Liver (tissue), 9 donors: ENCODE data around the gene MCL1. TPM values are rescaled to one million over a fixed set of nuclear protein-coding genes. Genes with fewer than 3 reads are reported as not detected.

Source experiments
- DNase-seq: peaks from one replicate; pipeline ENCODE4 v3.0.0-alpha.2; 2017; ENCODE audit warnings: low spot score
- H3K27ac ChIP-seq, 2 donors: one replicate each; pipeline ENCODE4 v1.7.0; 2013; ENCODE audit warnings: inconsistent platforms in 2 of 2, low read length in 2 of 2, control low read depth in 1 of 2, low read depth in 1 of 2, mild to moderate bottlenecking in 1 of 2
- H3K27me3 ChIP-seq, 4 donors: one replicate each; pipeline versions ENCODE4 v1.6.1 to v1.7.0; 2013; ENCODE audit warnings: low read length in 3 of 4, inconsistent platforms in 1 of 4, mild to moderate bottlenecking in 1 of 4, moderate library complexity in 1 of 4; ENCODE audit not compliant: control insufficient read depth in 4 of 4, insufficient read depth in 4 of 4
- H3K36me3 ChIP-seq, 4 donors: one replicate each; pipeline versions ENCODE4 v1.6.1 to v1.7.0; 2013; ENCODE audit warnings: low read length in 3 of 4, mild to moderate bottlenecking in 3 of 4, low read depth in 1 of 4, moderate library complexity in 1 of 4; ENCODE audit not compliant: control insufficient read depth in 4 of 4, insufficient read depth in 3 of 4
- H3K4me1 ChIP-seq, 4 donors: one replicate each; pipeline versions ENCODE4 v1.6.1 to v1.7.0; 2013; ENCODE audit warnings: low read length in 3 of 4, mild to moderate bottlenecking in 3 of 4, moderate library complexity in 1 of 4; ENCODE audit not compliant: control insufficient read depth in 4 of 4, insufficient read depth in 4 of 4
- H3K4me3 ChIP-seq, 3 donors: one replicate each; pipeline versions ENCODE4 v1.6.1 to v1.7.0; 2013; ENCODE audit warnings: low read length in 3 of 3, control low read depth in 1 of 3, low read depth in 1 of 3, mild to moderate bottlenecking in 1 of 3
- H3K9ac ChIP-seq, 2 donors: one replicate each; pipeline ENCODE4 v1.7.0; 2013; ENCODE audit warnings: low read length in 2 of 2, mild to moderate bottlenecking in 2 of 2, moderate library complexity in 2 of 2, control low read depth in 1 of 2, low read depth in 1 of 2
- H3K9me3 ChIP-seq, 4 donors: one replicate each; pipeline versions ENCODE4 v1.6.1 to v1.7.0; 2013; ENCODE audit warnings: low read length in 3 of 4; ENCODE audit not compliant: control insufficient read depth in 4 of 4
- ATF3 ChIP-seq: IDR thresholded peaks from 2 replicates; pipeline ENCODE4 v1.6.1; 2016; ENCODE audit warnings: antibody characterized with exemption
- CTCF ChIP-seq: fragments of 150-350 bp; IDR thresholded peaks from 2 replicates; pipeline ENCODE4 v1.5.1; 2017; ENCODE audit warnings: improper control_type of control experiment, low read depth, low read length; ENCODE audit not compliant: missing input control
- FOXA1 ChIP-seq: IDR thresholded peaks from 2 replicates; pipeline ENCODE4 v1.6.1; 2016; ENCODE audit warnings: antibody characterized with exemption
- FOXA2 ChIP-seq: IDR thresholded peaks from 2 replicates; pipeline ENCODE4 v1.6.1; 2016; ENCODE audit warnings: antibody characterized with exemption
- GABPA ChIP-seq, 2 donors: IDR thresholded peaks in 1 of 2; conservative IDR thresholded peaks in 1 of 2; 2 replicates each; pipeline ENCODE4 v1.6.1; 2016; ENCODE audit warnings: antibody characterized with exemption in 2 of 2, mild to moderate bottlenecking in 1 of 2, moderate library complexity in 1 of 2
- HNF4A ChIP-seq, 2 donors: conservative IDR thresholded peaks; 2 replicates each; pipeline ENCODE4 v1.6.1; 2016; ENCODE audit warnings: antibody characterized with exemption in 2 of 2, mild to moderate bottlenecking in 2 of 2
- HNF4G ChIP-seq: IDR thresholded peaks from 2 replicates; pipeline ENCODE4 v1.6.1; 2016; ENCODE audit warnings: antibody characterized with exemption
- JUND ChIP-seq, 2 donors: IDR thresholded peaks; 2 replicates each; pipeline ENCODE4 v1.6.1; 2016; ENCODE audit warnings: antibody characterized with exemption in 2 of 2
- MAX ChIP-seq: IDR thresholded peaks from 2 replicates; pipeline ENCODE4 v1.6.1; 2016; ENCODE audit warnings: antibody characterized with exemption
- NR2F2 ChIP-seq: IDR thresholded peaks from 2 replicates; pipeline ENCODE4 v1.6.1; 2016; ENCODE audit warnings: antibody characterized with exemption
- RAD21 ChIP-seq, 2 donors: IDR thresholded peaks; 2 replicates each; pipeline ENCODE4 v1.6.1; 2016; ENCODE audit warnings: antibody characterized with exemption in 2 of 2, mild to moderate bottlenecking in 2 of 2
- REST ChIP-seq: IDR thresholded peaks from 2 replicates; pipeline ENCODE4 v1.6.1; 2016; ENCODE audit warnings: antibody characterized with exemption, mild to moderate bottlenecking
- RXRA ChIP-seq, 2 donors: IDR thresholded peaks; 2 replicates each; pipeline ENCODE4 v1.6.1; 2017 to 2018; ENCODE audit warnings: antibody characterized with exemption in 2 of 2, mild to moderate bottlenecking in 1 of 2
- SP1 ChIP-seq: IDR thresholded peaks from 2 replicates; pipeline ENCODE4 v1.6.1; 2018; ENCODE audit warnings: antibody characterized with exemption, mild to moderate bottlenecking
- TAF1 ChIP-seq: conservative IDR thresholded peaks from 2 replicates; pipeline ENCODE4 v1.6.1; 2016; ENCODE audit warnings: antibody characterized with exemption, mild to moderate bottlenecking
- YY1 ChIP-seq: IDR thresholded peaks from 2 replicates; pipeline ENCODE4 v1.6.1; 2016; ENCODE audit warnings: antibody characterized with exemption, mild to moderate bottlenecking
- ZBTB33 ChIP-seq: IDR thresholded peaks from 2 replicates; pipeline ENCODE4 v1.6.1; 2016; ENCODE audit warnings: antibody characterized with exemption
- WGBS: extraction: QIAGEN DNeasy Blood & Tissue Kit; methylation state at CpG from one replicate; pipeline ENCODE4 v1.1.7; 2013; 5-methylcytosine and 5-hydroxymethylcytosine counted together
- polyA plus RNA-seq, 2 donors: library from polyadenylated mRNA; stranded (reverse) in 1 of 2; unstranded in 1 of 2; fragments of 200-250 nt in 1 of 2; fragments of >200 nt in 1 of 2; fragmentation: Nextera tagmentation in 1 of 2; extraction: Ambion mirVana in 1 of 2; gene quantifications; one replicate each; pipeline versions ENCODE4 v1.2.1 to v1.2.3, GENCODE V29; 2013 to 2015
- total RNA-seq, 2 donors: library from RNA; depleted of rRNA; stranded (reverse); fragments of >200 nt; gene quantifications; one replicate each; pipeline ENCODE4 v1.2.3, GENCODE V29; 2014
- donor health status: healthy.
- donor health status: healthy.
- donor health status: healthy.
- donor health status: healthy.
- donor health status: healthy.

Gene MCL1
- total and polyA plus RNA-seq, 4 donors = 23.4 to 181 (median 80.0) TPM

- Histone ChIP-seq H3K27ac (peak overlapping the region; percentile 34 to 98), H3K9me3 (no peaks in the 10 kb centered on the region), H3K36me3 (no peaks in the 10 kb centered on the region), H3K4me1 (peaks cover 4 to 29% (median 24%) of the 10 kb centered on the region in 4 donors), H3K9ac (peak overlapping the region in 1 of 2 donors; percentile 2), H3K27me3 (no peaks in the 10 kb centered on the region), H3K4me3 (no peak overlapping the region)
- 85% methylated on average over 2 of the region's 2 CpGs for WGBS
- no peak for DNase-seq
- no peak for TF ChIP-seq SP1
- no peak for TF ChIP-seq REST
- TF ChIP-seq TAF1 = no peak
- no peak for TF ChIP-seq FOXA2
- no peak for TF ChIP-seq MAX
- TF ChIP-seq RXRA (IDR thresholded peaks at IDR 0.05) = no peak
- TF ChIP-seq RAD21 (IDR thresholded peaks at IDR 0.05) = no peak
- no peak for TF ChIP-seq CTCF
- no peak for TF ChIP-seq ZBTB33
- TF ChIP-seq ATF3 = no peak
- TF ChIP-seq HNF4G = no peak
- TF ChIP-seq JUND (IDR thresholded peaks at IDR 0.05) = no peak
- TF ChIP-seq GABPA (IDR thresholded peaks at IDR 0.05 in 1 of 2, conservative IDR thresholded peaks at IDR 0.05 in 1 of 2) = no peak
- no peak for TF ChIP-seq HNF4A (conservative IDR thresholded peaks at IDR 0.05)
- TF ChIP-seq YY1 = no peak
- TF ChIP-seq FOXA1 = no peak
- TF ChIP-seq NR2F2 = no peak
These were observed 30.3 kb upstream of the MCL1 start for GRCh38 chr1:150609732-150610131.
